Trophoblast cell (in vitro differentiated cells and primary cell): ENCODE results near the gene IL1R2.

Experiments
- DNase-seq, 2 donors: peaks; one replicate each; pipeline ENCODE4 v3.0.0-alpha.2; 2016
- H2AFZ ChIP-seq: 2 replicates; pipeline ENCODE4 v1.6.1; 2013; ENCODE audit warnings: low read length, moderate library complexity, mild to moderate bottlenecking; ENCODE audit not compliant: insufficient read depth, poor library complexity
- H2AK5ac ChIP-seq: 2 replicates; pipeline ENCODE4 v1.6.1; 2013; ENCODE audit warnings: mild to moderate bottlenecking, low read length
- H2BK120ac ChIP-seq: 2 replicates; pipeline ENCODE4 v1.6.1; 2013; ENCODE audit warnings: low read length, mild to moderate bottlenecking, moderate library complexity; ENCODE audit not compliant: insufficient read depth, poor library complexity
- H2BK12ac ChIP-seq: 2 replicates; pipeline ENCODE4 v1.6.1; 2013; ENCODE audit warnings: mild to moderate bottlenecking, low read length, moderate library complexity
- H2BK5ac ChIP-seq: 2 replicates; pipeline ENCODE4 v1.6.1; 2013; ENCODE audit warnings: low read length, low read depth, moderate library complexity, mild to moderate bottlenecking; ENCODE audit not compliant: poor library complexity
- H3K14ac ChIP-seq: 2 replicates; pipeline ENCODE4 v1.6.1; 2013; ENCODE audit warnings: mild to moderate bottlenecking, low read length
- H3K18ac ChIP-seq: 2 replicates; pipeline ENCODE4 v1.6.1; 2013; ENCODE audit warnings: mild to moderate bottlenecking, low read length
- H3K23ac ChIP-seq: 2 replicates; pipeline ENCODE4 v1.6.1; 2013; ENCODE audit warnings: low read length
- H3K27ac ChIP-seq: 2 replicates; pipeline ENCODE4 v1.5.1; 2013; ENCODE audit warnings: low read depth, mild to moderate bottlenecking, inconsistent platforms, low read length, moderate library complexity
- H3K27me3 ChIP-seq: 2 replicates; pipeline ENCODE4 v1.6.1; 2013; ENCODE audit warnings: inconsistent platforms, mild to moderate bottlenecking, low read length, moderate library complexity; ENCODE audit not compliant: insufficient read depth
- H3K36me3 ChIP-seq, 2 experiments: 1 replicate in 1 of 2; 2 replicates in 1 of 2; pipeline ENCODE4 v1.6.1; 2013; ENCODE audit warnings: low read length in 2 of 2, mild to moderate bottlenecking in 2 of 2, moderate library complexity in 1 of 2; ENCODE audit not compliant: insufficient read depth in 2 of 2, control insufficient read depth in 1 of 2
- H3K4ac ChIP-seq: 2 replicates; pipeline ENCODE4 v1.6.1; 2013; ENCODE audit warnings: low read depth, mild to moderate bottlenecking, low read length, moderate library complexity
- H3K4me1 ChIP-seq, 2 experiments: 1 replicate in 1 of 2; 2 replicates in 1 of 2; pipeline ENCODE4 v1.6.1; 2013; ENCODE audit warnings: low read length in 2 of 2, mild to moderate bottlenecking in 2 of 2, moderate library complexity in 1 of 2; ENCODE audit not compliant: insufficient read depth in 2 of 2, control insufficient read depth in 1 of 2
- H3K4me2 ChIP-seq: 2 replicates; pipeline ENCODE4 v1.6.1; 2013; ENCODE audit warnings: inconsistent platforms, mild to moderate bottlenecking, low read length, moderate library complexity
- H3K4me3 ChIP-seq: 2 replicates; pipeline ENCODE4 v1.5.1; 2013; ENCODE audit warnings: mild to moderate bottlenecking, low read depth, low read length, inconsistent platforms
- H3K79me1 ChIP-seq: one replicate; pipeline ENCODE4 v1.6.1; 2013; ENCODE audit warnings: low read length
- H3K79me2 ChIP-seq: 2 replicates; pipeline ENCODE4 v1.6.1; 2013; ENCODE audit warnings: low read length, mild to moderate bottlenecking; ENCODE audit not compliant: control insufficient read depth, insufficient read depth, poor library complexity
- H3K9ac ChIP-seq: 2 replicates; pipeline ENCODE4 v1.6.1; 2013; ENCODE audit warnings: mild to moderate bottlenecking, low read length
- H3K9me3 ChIP-seq: 2 replicates; pipeline ENCODE4 v1.6.1; 2013; ENCODE audit warnings: low read depth, mild to moderate bottlenecking, control low read depth, inconsistent platforms, low read length; ENCODE audit not compliant: insufficient read depth
- H4K12ac ChIP-seq: 2 replicates; pipeline ENCODE4 v1.6.1; 2013; ENCODE audit warnings: low read depth, mild to moderate bottlenecking, low read length, moderate library complexity
- H4K8ac ChIP-seq: 2 replicates; pipeline ENCODE4 v1.6.1; 2013; ENCODE audit warnings: low read depth, mild to moderate bottlenecking, low read length, moderate library complexity
- H4K91ac ChIP-seq: one replicate; pipeline ENCODE4 v1.6.1; 2013; ENCODE audit warnings: low read depth, mild to moderate bottlenecking, low read length, moderate library complexity
- WGBS: extraction: QIAGEN DNeasy Blood & Tissue Kit; methylation state at CpG from one replicate; pipeline ENCODE4 v1.1.7; 2013; ENCODE audit warnings: missing lambda C conversion rate; ENCODE audit not compliant: insufficient read length, insufficient coverage; ENCODE audit errors: extremely low coverage; 5-methylcytosine and 5-hydroxymethylcytosine counted together

Gene IL1R2

DNA sequence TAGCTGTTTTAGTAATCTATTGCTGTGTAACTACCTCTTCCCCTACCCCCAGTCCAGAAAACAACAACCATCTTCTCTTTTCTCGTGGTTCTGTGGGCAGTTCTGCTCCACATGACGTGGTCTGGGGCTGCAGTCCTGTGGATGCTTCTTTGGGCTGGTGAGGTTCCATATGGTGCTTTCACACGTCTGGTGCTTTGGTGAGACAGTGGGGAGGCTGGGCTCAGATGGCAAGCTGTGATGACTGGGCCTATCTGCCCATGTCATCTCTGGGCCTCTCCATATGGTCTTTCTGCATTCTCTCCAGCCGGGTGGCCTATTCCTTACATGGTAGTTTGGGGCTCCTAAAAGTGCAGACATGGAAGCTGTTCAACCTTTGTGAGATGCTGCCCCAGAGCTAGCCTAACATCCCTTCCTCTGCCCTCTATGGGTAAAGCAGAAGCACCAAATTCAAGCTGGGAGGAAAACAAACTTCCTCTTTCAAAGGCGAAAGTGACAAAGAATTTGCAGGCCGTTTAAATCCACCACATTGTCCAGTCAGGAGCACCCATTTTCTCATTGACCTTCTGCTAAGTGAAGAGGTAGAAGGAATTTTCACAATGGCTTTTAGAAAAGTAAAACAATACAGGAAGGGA, 82.5 kb downstream of the IL1R2 start:
- no peak overlapping the region for H2AK5ac ChIP-seq
- peaks cover 2% of the 10 kb centered on the region for H3K9me3 ChIP-seq
- H4K91ac ChIP-seq: no peak overlapping the region
- H3K79me1 ChIP-seq: no peaks in the 10 kb centered on the region
- DNase-seq: no peak
- H3K23ac ChIP-seq: no peak overlapping the region
- no peak overlapping the region for H2BK12ac ChIP-seq
- no CpG with 5 or more reads among the region's 6 CpGs for WGBS
- H3K27ac ChIP-seq: no peak overlapping the region
- no peak overlapping the region for H4K12ac ChIP-seq
- peaks cover 2 to 3% of the 10 kb centered on the region in 2 experiments for H3K4me1 ChIP-seq
- no peak overlapping the region for H4K8ac ChIP-seq
- no peak overlapping the region for H3K4ac ChIP-seq
- H3K14ac ChIP-seq: no peak overlapping the region
- H3K4me2 ChIP-seq: no peak overlapping the region
- no peak overlapping the region for H2BK5ac ChIP-seq
- H3K9ac ChIP-seq: no peak overlapping the region
- H3K18ac ChIP-seq: no peak overlapping the region
- H3K79me2 ChIP-seq: no peaks in the 10 kb centered on the region
- no peaks in the 10 kb centered on the region for H3K27me3 ChIP-seq
- H3K4me3 ChIP-seq: no peak overlapping the region
- H2BK120ac ChIP-seq: no peak overlapping the region
- H3K36me3 ChIP-seq: no peaks in the 10 kb centered on the region
- no peak overlapping the region for H2AFZ ChIP-seq

DNA sequence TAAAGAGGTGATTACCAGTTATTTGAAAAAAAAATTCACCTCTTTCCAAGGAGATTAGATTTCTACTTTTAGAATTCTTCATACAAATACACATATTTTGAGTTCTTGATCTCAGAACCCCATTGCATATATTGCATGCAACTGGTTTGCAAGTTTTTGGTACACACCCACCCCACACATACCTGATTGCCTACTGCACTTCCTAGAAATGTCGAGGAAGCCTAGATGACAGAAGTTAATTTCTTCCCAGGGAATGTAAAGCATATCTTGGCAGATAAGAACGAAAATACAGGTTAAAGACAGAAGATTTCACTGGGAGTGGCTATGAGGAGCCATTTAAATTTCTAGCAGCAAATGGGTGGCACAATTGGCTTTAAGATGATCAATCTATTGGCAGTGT, 83.7 kb downstream of the IL1R2 start:
- Histone ChIP-seq H2AK5ac (no peak overlapping the region), H3K4me3 (no peak overlapping the region), H3K9ac (no peak overlapping the region), H4K12ac (no peak overlapping the region), H3K36me3 (no peaks in the 10 kb centered on the region), H3K4me2 (no peak overlapping the region), H2BK12ac (no peak overlapping the region), H3K79me2 (no peaks in the 10 kb centered on the region), H3K79me1 (no peaks in the 10 kb centered on the region), H4K8ac (no peak overlapping the region), H3K14ac (no peak overlapping the region), H3K27me3 (no peaks in the 10 kb centered on the region), H3K27ac (no peak overlapping the region), H4K91ac (no peak overlapping the region), H3K4ac (no peak overlapping the region), H3K4me1 (no peaks in the 10 kb centered on the region), H2BK5ac (no peak overlapping the region), H3K23ac (no peak overlapping the region), H3K9me3 (peaks cover 2% of the 10 kb centered on the region), H3K18ac (no peak overlapping the region), H2AFZ (no peak overlapping the region), H2BK120ac (no peak overlapping the region)
- no CpG with 5 or more reads among the region's 2 CpGs for WGBS
- peak; percentile 44 to 76 for DNase-seq

DNA sequence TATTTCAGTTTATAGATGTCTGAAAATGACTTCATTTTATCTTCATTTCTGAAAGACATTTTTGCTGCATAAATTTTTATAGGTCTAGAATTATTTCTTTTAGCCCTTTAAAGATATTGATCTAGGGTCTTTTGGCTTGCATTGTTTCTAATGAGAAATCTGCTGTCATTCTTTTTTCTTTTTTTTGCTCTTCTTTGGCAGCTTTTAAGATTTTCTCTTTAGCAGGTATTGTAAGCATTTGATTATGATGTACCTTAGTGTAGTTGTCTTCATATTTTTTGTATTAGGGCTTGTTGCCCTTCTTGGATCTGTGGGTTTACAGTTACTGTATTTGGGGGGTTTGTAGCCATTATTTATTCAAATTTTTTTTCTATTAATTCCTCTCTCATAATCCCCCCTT, 84.8 kb downstream of the IL1R2 start:
- Histone ChIP-seq H3K79me2 (no peaks in the 10 kb centered on the region), H3K27me3 (no peaks in the 10 kb centered on the region), H3K23ac (no peak overlapping the region), H4K8ac (no peak overlapping the region), H2BK120ac (no peak overlapping the region), H3K4ac (no peak overlapping the region), H2AK5ac (no peak overlapping the region), H3K14ac (no peak overlapping the region), H3K9me3 (peaks cover 2% of the 10 kb centered on the region), H4K91ac (no peak overlapping the region), H4K12ac (no peak overlapping the region), H3K79me1 (no peaks in the 10 kb centered on the region), H3K4me2 (no peak overlapping the region), H3K4me3 (no peak overlapping the region), H3K18ac (no peak overlapping the region), H3K27ac (no peak overlapping the region), H3K9ac (no peak overlapping the region), H2AFZ (no peak overlapping the region), H3K36me3 (no peaks in the 10 kb centered on the region), H3K4me1 (no peaks in the 10 kb centered on the region), H2BK5ac (no peak overlapping the region), H2BK12ac (no peak overlapping the region)
- DNase-seq: no peak
